Activated CD4-positive, alpha-beta memory T cell treated with anti-CD3 and anti-CD28 coated beads, Interleukin-2, amount 10 ng/mL, durations not matched to agents 7 days and 5 days (primary cell): Measurements from ENCODE around the gene PPM1H. TPM values are rescaled to one million over a fixed set of nuclear protein-coding genes. Genes with fewer than 3 reads are reported as not detected.
"Not testable (repeated sequence)": the region's sequence is repeated elsewhere in the genome, so short reads cannot be mapped to it uniquely, and the experiment has no call there.

ENCODE experiments used
- CTCF ChIA-PET: fragments of 350-600 bp; sonication (Branson Sonifier 250); formaldehyde crosslinking; loops from one replicate; lab custom pipeline; 2021; ENCODE audit warnings: antibody characterized with exemption, inconsistent platforms; lab: Charles Lee
- POLR2A ChIA-PET: fragments of 350-600 bp; sonication (Branson Sonifier 250); formaldehyde crosslinking; loops from one replicate; lab custom pipeline; 2021; ENCODE audit warnings: antibody characterized with exemption; lab: Charles Lee
- DNase-seq: peaks from one replicate; pipeline ENCODE4 v3.0.0-alpha.2; 2020
- H3K27ac Mint-ChIP-seq: one replicate; pipeline ENCODE4 v1.8.0; 2021; ENCODE audit warnings: mild to moderate bottlenecking, mixed read lengths
- H3K27me3 Mint-ChIP-seq: one replicate; pipeline ENCODE4 v1.8.0; 2021; ENCODE audit warnings: mixed read lengths
- H3K36me3 Mint-ChIP-seq: one replicate; pipeline ENCODE4 v1.8.0; 2021; ENCODE audit warnings: low read depth, mixed read lengths
- H3K4me1 Mint-ChIP-seq: one replicate; pipeline ENCODE4 v1.8.0; 2021; ENCODE audit warnings: mixed read lengths
- H3K4me3 Mint-ChIP-seq: one replicate; pipeline ENCODE4 v1.8.0; 2021; ENCODE audit warnings: mild to moderate bottlenecking, mixed read lengths
- H3K9me3 Mint-ChIP-seq: one replicate; pipeline ENCODE4 v1.8.0; 2021; ENCODE audit warnings: mixed read lengths
- total RNA-seq, 2 experiments: library from RNA; stranded (reverse); gene quantifications; one replicate each; pipeline ENCODE4 v1.2.3, GENCODE V29; 2021

PPM1H gene
- total RNA-seq, 2 experiments from 2014 or later: not detected

- Mint-ChIP-seq H3K27ac (no peak overlapping the region), H3K36me3 (no peaks in the 10 kb centered on the region), H3K4me3 (no peak overlapping the region), H3K4me1 (no peaks in the 10 kb centered on the region), H3K9me3 (no peaks in the 10 kb centered on the region), H3K27me3 (peaks cover 3% of the 10 kb centered on the region)
- DNase-seq: no peak
- ChIA-PET POLR2A (no interaction called here), CTCF (no interaction called here)
Measured at GRCh38 chr12:62963486-62964041, 28.6 kb upstream of the PPM1H start.

DNA sequence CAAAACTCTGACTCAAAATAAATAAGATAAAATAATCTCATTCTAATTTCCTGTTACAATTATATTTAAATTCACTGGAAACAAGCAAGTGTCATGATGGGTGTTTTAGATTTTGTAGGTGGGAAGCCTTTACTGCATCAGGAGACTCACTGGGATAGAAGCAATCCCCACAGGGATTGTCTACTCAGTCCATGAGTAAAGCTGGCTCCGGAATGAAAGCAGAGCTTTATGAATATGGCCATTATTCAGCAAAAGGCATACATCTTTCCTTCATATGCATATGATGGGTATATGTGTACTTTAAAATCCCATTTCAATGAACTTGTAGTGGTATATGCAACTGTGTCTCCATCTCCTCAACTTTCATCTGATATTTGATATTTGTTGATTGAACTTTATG lies 25.4 kb upstream of the PPM1H start:
- POLR2A ChIA-PET: no interaction called here
- no peaks in the 10 kb centered on the region for H3K9me3 Mint-ChIP-seq
- DNase-seq: no peak
- no peaks in the 10 kb centered on the region for H3K4me1 Mint-ChIP-seq
- no peak overlapping the region for H3K4me3 Mint-ChIP-seq
- CTCF ChIA-PET: no interaction called here
- peaks cover 2% of the 10 kb centered on the region for H3K27me3 Mint-ChIP-seq
- no peak overlapping the region for H3K27ac Mint-ChIP-seq
- no peaks in the 10 kb centered on the region for H3K36me3 Mint-ChIP-seq

GRCh38 chr12:62959745-62960144 lies 24.8 kb upstream of the PPM1H start:
- Mint-ChIP-seq H3K27me3 (peaks cover 2% of the 10 kb centered on the region), H3K27ac (no peak overlapping the region), H3K36me3 (no peaks in the 10 kb centered on the region), H3K4me3 (no peak overlapping the region), H3K9me3 (no peaks in the 10 kb centered on the region), H3K4me1 (no peaks in the 10 kb centered on the region)
- ChIA-PET POLR2A (no interaction called here), CTCF (no interaction called here)
- no peak for DNase-seq

DNA sequence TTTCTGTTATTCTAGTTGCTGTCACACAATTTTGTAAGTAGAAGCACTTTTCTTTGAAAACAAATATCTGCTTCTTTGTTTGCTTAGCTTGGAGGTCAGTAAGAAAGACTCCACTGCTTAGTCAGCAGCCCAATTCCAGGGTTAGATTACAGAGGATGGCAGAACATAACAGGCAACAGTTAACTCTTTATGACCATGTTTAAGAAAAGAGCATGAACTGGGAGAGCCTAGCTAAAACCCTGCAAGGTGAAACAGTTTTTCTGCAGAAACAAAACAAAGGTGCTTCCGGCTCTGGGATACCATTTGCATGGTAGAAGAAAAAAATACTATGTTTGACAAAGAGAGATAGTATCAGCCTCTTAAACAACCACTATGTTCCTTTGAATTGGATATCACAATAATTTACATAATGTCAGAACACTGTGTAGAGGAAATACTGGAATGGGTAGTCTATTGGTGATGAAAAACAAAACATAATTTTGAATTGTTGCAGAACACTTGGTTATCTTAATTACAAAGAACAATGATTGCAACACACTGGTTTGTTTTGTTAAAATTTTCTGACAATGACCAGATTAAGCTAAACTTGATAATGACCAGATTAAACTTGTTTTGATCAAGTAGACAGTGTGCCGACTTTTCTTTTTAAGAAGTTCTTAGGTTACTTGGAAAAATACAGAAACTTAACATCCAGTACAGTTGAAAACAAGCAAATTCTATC lies 22.4 kb upstream of the PPM1H start:
- H3K9me3 Mint-ChIP-seq: no peaks in the 10 kb centered on the region
- no peak overlapping the region for H3K27ac Mint-ChIP-seq
- POLR2A ChIA-PET: no interaction called here
- H3K27me3 Mint-ChIP-seq: peaks cover 2% of the 10 kb centered on the region
- no peaks in the 10 kb centered on the region for H3K36me3 Mint-ChIP-seq
- no peak for DNase-seq
- no peak overlapping the region for H3K4me3 Mint-ChIP-seq
- no peaks in the 10 kb centered on the region for H3K4me1 Mint-ChIP-seq
- CTCF ChIA-PET: no interaction called here

DNA sequence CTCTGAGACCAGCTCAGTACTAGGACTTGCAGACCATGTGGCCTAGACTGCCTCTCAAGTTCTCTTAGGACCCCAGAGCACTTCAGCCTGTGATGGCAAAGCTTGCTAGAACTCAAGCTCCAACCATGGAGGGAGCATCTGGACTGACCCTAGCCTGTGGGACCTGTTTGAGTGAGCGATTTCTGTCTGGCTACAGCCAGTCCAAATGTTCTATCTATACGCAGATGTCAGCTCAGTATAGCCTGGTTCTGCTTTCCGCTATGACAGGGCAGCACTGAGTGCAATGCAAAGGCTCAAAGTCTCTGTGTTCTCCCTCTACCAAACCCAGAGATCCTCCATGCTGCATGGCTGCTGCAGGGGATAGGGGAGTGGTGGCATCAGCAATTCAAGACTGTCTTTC lies 20.7 kb upstream of the PPM1H start:
- Mint-ChIP-seq H3K4me3 (no peak overlapping the region), H3K36me3 (no peaks in the 10 kb centered on the region), H3K4me1 (no peaks in the 10 kb centered on the region), H3K9me3 (no peaks in the 10 kb centered on the region), H3K27ac (no peak overlapping the region), H3K27me3 (peaks cover 4% of the 10 kb centered on the region)
- DNase-seq: no peak
- ChIA-PET CTCF (no interaction called here), POLR2A (no interaction called here)

DNA sequence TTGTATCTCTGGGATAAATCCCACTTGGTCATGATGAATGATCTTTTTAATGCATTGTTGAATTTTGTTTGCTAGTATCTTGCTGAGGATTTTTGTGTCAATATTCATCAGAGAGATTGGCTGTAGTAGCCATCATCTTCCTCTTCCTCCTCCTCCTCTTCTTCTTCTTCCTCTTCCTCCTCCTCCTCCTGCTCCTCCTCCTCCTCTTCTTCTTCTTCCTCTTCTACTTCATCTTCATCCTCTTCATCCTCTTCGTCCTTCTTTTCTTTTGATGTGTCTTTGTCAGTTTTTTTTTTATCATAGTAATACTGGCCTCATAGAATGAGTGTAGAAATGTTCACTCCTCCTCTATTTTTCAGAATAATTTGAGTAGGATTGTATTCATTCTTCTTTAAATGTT lies 15.4 kb upstream of the PPM1H start:
- Mint-ChIP-seq H3K27ac (no peak overlapping the region), H3K4me1 (no peaks in the 10 kb centered on the region), H3K4me3 (no peak overlapping the region), H3K36me3 (no peaks in the 10 kb centered on the region), H3K9me3 (no peaks in the 10 kb centered on the region), H3K27me3 (peaks cover 5% of the 10 kb centered on the region)
- ChIA-PET POLR2A (no interaction called here), CTCF (no interaction called here)
- DNase-seq: no peak

DNA sequence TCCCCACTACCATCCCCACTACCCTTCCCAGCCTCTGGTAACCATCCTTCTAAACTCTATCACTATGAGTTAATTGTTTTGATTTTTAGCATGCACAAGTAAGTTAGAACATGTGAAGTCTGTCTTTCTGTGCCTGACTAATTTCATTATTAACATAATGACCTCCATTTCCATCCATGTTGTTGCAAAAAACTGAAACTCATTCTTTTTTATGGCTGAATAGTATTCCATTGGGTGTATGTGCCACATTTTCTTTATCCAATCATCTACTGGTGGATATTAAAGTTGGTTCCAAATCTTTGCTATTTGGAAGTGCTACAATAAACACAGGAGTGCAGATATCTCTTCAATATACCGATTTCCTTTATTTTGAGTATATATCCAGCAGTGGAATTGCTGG lies 13.2 kb upstream of the PPM1H start:
- H3K9me3 Mint-ChIP-seq: no peaks in the 10 kb centered on the region
- no peak overlapping the region for H3K27ac Mint-ChIP-seq
- H3K36me3 Mint-ChIP-seq: no peaks in the 10 kb centered on the region
- H3K4me1 Mint-ChIP-seq: no peaks in the 10 kb centered on the region
- H3K4me3 Mint-ChIP-seq: no peak overlapping the region
- CTCF ChIA-PET: no interaction called here
- POLR2A ChIA-PET: no interaction called here
- no peak for DNase-seq
- H3K27me3 Mint-ChIP-seq: peaks cover 9% of the 10 kb centered on the region

- no peaks in the 10 kb centered on the region for H3K4me1 Mint-ChIP-seq
- ChIA-PET POLR2A (no interaction called here), CTCF (no interaction called here)
- peaks cover 11% of the 10 kb centered on the region for H3K27me3 Mint-ChIP-seq
- no peak overlapping the region for H3K4me3 Mint-ChIP-seq
- no peaks in the 10 kb centered on the region for H3K36me3 Mint-ChIP-seq
- H3K27ac Mint-ChIP-seq: no peak overlapping the region
- H3K9me3 Mint-ChIP-seq: no peaks in the 10 kb centered on the region
- no peak for DNase-seq
Measured at GRCh38 chr12:62947364-62947763, 12.4 kb upstream of the PPM1H start.

GRCh38 chr12:62943779-62944395 lies 8.9 kb upstream of the PPM1H start:
- no peak overlapping the region for H3K4me3 Mint-ChIP-seq
- H3K9me3 Mint-ChIP-seq: no peaks in the 10 kb centered on the region
- peaks cover 15% of the 10 kb centered on the region for H3K27me3 Mint-ChIP-seq
- ChIA-PET CTCF (no interaction called here), POLR2A (no interaction called here)
- no peak for DNase-seq
- no peak overlapping the region for H3K27ac Mint-ChIP-seq
- H3K36me3 Mint-ChIP-seq: no peaks in the 10 kb centered on the region
- no peaks in the 10 kb centered on the region for H3K4me1 Mint-ChIP-seq

DNA sequence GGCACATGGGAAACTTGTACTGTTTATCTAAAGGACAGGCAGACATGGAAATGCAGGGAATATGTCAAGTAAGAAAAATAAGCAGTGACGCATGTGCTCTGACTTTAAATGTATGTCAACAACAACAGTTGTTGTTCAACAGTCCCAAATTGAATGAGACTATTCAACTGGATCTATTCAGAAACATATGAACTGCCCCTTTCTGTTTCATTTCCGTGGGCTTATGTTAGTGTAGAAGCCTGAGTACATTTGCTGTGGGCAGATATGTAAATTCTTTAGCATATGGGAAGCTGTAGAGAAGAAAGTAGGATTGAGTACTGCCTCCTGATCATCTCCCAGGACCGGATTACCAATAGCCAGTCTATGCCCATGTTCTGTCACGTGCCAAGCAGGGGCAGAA lies 7.4 kb upstream of the PPM1H start:
- CTCF ChIA-PET, H3K4me3 Mint-ChIP-seq, DNase-seq, H3K36me3 Mint-ChIP-seq, H3K9me3 Mint-ChIP-seq, H3K27ac Mint-ChIP-seq, H3K4me1 Mint-ChIP-seq, POLR2A ChIA-PET: not testable (repeated sequence)
- H3K27me3 Mint-ChIP-seq: peaks cover 13% of the 10 kb centered on the region

- ChIA-PET POLR2A (no interaction called here), CTCF (no interaction called here)
- peaks cover 54% of the 10 kb centered on the region for H3K27me3 Mint-ChIP-seq
- H3K36me3 Mint-ChIP-seq: no peaks in the 10 kb centered on the region
- H3K4me1 Mint-ChIP-seq: peaks cover 10% of the 10 kb centered on the region
- no peak for DNase-seq
- H3K27ac Mint-ChIP-seq: no peak overlapping the region
- peak overlapping the region; percentile 66 for H3K4me3 Mint-ChIP-seq
- no peaks in the 10 kb centered on the region for H3K9me3 Mint-ChIP-seq
Measured at GRCh38 chr12:62934239-62934798, 631 bp downstream of the PPM1H start.

DNA sequence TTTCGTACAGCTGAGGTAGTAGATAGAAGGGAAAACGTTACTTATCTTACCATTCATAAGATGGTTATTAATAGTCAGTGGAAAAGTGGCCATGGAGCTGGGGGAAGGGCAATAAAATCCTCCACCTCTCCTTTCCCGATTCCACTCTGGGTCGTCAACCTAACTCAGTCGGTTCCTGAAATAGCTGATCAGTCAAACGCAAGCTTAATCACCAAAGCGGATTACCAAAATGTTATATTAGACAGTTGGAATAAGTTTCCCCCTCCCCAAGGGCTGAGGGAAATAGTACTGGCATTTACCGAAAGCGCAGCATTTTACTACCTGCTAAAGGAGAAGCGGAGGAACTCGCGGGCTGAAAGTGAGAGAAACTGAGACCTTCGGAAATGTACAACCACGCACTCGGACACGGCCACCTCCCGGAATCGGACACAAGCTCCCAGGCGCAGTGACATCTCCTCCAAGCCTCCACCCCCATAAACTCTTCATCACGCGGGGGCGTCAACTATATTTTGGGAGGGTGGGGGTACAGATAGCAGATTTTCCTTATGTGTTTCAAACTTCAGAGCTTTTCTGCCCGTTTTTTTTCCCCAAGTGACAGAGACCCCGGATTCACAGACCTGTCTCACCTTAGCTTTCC lies 1.2 kb downstream of the PPM1H start:
- POLR2A ChIA-PET: no interaction called here
- peak overlapping the region; percentile 66 for H3K4me3 Mint-ChIP-seq
- DNase-seq: no peak
- no peak overlapping the region for H3K27ac Mint-ChIP-seq
- peaks cover 55% of the 10 kb centered on the region for H3K27me3 Mint-ChIP-seq
- H3K9me3 Mint-ChIP-seq: no peaks in the 10 kb centered on the region
- CTCF ChIA-PET: no interaction called here
- H3K36me3 Mint-ChIP-seq: no peaks in the 10 kb centered on the region
- H3K4me1 Mint-ChIP-seq: peaks cover 10% of the 10 kb centered on the region

DNA sequence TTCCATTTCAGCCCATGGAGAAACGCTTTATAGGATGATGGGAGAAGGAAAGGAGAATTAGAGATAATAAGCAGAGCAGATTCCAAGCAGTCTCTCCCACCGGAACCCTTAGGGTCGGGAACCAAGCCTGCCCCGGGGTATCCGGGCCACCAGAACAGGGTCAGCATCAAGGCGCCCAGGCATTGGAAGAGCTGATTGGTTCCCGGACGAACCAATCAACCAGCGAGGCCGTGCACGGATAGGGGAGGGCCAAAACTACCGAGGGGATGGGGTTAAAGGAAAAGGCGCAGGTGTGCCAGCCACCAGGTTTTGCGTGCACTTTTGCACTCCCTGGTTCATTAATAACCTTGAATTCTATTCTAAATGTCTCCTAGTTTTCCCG lies 1.7 kb downstream of the PPM1H start:
- H3K9me3 Mint-ChIP-seq: no peaks in the 10 kb centered on the region
- DNase-seq: no peak
- H3K27me3 Mint-ChIP-seq: peaks cover 60% of the 10 kb centered on the region
- CTCF ChIA-PET: no interaction called here
- H3K36me3 Mint-ChIP-seq: no peaks in the 10 kb centered on the region
- no peak overlapping the region for H3K27ac Mint-ChIP-seq
- H3K4me3 Mint-ChIP-seq: peak overlapping the region; percentile 66
- peaks cover 10% of the 10 kb centered on the region for H3K4me1 Mint-ChIP-seq
- POLR2A ChIA-PET: no interaction called here
